GM21737 (cell line): ENCODE data around the gene NEU4.
A peak's percentile ranks its signal among the peaks of the same experiment; 100 is the strongest.
"Not testable (repeated sequence)": the region's sequence is repeated elsewhere in the genome, so short reads cannot be mapped to it uniquely, and the experiment has no call there.

Experiments used
- ATAC-seq: cut with Tn5 transposase; IDR thresholded peaks from one replicate; pipeline ENCODE4 v1.9.1; 2021; ENCODE audit warnings: mild to moderate bottlenecking, moderate library complexity; ENCODE audit not compliant: unreplicated experiment

Gene NEU4

DNA sequence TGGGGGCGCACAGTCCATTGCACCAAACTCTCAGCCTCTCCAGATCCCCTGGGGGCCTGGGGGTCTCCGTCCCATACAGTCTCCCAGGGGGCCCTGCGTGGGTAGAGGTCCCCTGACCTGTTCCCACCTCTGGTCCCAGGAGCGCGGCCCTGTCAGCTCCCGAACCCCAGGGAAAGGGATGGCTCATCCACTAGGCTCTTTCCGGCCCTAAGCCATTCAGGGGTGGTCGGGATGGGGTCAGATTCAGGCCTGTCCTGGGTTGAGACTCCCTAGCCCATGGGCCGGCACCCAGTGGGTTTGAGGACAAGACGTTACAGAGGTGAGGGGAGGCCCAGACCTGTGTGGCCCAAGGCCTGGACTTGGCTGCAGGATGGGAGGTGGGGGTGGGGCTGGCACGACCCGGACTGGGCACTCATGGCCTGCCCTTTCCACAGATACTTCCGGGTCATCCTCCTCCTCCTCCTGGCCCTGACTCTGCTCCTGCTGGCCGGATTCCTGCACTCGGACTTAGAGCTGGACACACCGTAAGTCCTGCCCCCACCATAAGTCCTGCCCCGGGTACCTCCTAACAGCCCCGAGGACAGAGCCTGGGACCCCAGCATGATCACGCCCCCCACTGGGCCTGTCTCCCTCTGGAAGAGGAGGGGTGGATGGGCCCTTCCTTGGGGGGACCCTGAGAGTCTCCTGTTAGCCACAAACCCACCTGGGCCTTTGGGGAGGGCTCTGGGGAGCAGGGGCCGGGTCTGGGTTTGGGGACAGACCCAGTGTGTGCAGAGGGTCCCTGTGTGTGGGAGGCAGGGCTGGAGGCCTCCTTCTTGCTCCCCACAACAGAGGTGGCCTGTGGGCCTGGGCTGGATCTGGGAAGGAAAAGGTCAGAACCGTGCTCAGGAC, 10.1 kb upstream of the NEU4 start:
- no peak for ATAC-seq

DNA sequence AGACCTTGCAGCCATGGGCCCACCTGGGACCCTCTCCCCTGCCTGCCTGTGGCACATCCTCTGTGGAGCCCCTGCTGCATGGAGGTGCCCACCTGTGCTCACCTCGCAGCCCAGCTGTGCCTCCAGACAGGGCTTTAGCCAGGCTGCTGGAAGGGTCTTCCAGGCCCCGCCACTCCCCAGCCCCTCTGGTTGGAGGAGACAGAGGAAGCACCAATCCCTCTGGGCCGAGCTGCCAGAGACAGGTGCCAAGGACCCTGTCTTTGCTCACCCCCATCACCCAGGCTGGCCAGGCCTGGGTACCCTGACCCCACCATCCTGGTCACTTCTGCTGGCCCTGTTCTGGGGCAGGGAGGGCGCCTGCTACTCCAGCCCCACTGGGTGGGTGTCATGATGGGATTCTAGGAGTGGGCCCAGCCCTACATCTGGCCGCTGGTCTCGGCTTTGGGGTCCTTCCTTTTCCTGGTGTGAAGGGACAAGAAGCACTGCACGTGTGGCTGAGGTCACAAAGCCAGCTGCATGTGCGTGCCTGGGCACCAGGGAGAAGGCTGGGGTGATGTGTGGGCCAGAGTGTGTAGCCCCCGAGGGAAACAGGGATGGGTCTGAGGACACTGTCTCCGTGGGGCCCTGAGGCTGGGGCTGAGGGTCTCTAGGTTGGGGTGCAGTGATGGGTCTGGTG, 9.3 kb upstream of the NEU4 start:
- ATAC-seq, result no peak

DNA sequence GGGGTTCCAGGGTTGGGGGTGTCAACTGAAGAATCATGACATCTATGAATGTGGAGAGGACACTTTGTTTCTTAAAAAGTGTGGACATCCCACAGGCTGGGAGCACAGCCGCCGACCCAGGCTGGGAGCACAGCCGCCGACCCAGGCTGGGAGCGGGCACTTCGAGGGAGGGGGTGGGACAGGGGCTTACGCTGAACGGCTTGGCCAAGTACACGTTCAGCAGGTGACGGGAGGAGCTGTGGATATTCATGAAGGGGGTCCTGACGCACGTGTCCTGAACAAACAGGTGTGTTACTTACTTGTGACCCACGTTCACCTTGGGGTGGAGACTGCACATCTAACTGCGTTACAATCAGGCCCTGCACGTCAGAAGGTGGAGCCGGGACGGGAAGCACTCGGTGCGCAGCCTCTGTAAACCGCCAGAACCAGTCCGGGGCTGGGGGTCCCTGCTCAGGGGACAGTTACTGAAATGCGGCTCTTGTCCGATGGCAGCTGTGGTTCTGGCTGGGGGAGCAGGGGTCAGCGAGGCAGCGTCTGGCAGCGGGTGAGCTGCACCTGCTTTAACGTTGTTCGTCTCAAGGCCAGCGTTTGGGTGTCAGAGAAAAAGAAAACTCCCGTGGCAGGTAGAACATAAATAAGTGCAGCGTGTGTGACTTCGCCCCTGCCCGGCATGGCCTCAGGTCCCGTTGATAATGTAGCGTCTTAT, 8.6 kb upstream of the NEU4 start:
- not testable (repeated sequence) for ATAC-seq

DNA sequence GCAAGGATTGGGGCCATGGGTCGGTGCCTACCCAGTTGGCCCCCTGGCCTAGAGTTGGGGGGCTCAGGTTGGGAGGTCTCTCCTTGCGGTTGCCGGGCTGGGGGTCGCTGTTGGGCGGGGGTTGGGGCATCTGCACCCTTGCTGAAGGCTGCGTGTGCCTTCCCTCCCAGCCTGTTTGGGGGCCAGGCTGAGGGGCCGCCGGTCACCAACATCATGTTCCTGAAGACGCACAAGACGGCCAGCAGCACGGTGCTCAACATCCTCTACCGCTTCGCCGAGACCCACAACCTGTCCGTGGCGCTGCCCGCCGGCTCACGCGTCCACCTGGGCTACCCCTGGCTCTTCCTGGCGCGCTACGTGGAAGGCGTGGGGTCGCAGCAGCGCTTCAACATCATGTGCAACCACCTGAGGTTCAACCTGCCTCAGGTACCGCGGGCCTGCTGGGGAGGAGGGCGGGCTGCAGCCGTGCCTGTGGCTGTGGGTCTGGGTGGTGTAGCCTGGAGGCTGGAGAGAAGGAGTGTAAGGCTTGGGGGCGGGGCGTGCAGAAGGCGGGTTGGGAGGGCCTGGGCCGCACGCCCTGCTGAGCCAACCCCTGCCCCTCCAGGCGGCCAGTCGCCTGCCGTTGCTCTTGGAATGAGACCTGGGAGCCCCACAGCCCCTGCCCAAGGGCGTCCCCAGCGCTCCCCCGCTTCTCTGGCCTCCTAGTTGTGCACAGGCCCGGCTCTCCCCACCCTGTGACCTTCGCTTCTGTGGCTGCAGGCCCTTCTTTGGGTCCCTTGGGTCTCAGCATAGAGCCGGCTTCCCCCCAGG, 7.2 kb upstream of the NEU4 start:
- no peak for ATAC-seq

DNA sequence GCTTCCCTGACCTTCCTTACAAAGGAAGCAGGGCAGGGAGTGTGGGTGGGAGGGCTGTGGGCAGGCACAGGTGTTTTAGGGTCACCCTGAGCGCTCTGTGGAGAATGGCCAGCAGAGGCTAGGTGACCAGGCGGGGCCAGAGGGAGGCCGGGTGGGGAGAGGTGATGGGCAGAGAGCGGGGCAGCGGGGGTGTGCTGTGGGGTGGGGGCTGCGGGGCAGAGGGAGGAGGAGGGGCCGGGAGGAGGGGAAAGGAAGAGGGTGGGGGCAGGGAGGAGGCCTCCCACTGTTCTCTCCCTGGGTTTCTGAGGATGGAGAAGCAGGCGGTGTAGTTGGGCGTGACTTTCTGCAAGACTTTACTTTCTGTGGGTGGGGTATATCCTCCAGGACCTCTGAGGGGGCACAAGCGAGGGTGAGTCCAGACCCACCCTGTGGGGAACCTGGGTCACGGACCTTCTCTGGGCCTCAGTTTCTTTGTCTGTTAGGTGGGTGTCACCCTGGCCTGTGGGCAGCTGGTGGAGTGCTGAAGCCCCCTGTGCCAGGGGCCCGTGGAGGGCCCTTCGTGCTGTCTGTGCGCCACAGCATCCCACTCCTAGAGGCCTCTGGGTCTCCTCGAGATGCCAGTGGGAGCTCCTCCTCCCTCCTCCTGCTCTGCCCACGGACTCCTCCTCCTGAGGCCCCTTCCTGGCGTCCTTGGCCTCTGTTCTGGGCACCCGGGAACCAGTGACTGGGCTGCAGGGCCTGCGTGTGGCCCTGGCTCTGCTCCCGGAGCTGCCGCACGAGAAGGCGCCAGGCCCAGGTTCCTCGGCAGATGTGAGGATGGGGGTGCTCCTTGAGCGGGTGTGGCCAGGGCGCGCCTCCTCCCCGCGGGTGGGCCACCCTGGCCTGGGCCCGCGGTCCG, 6.3 kb upstream of the NEU4 start:
- ATAC-seq, result no peak

DNA sequence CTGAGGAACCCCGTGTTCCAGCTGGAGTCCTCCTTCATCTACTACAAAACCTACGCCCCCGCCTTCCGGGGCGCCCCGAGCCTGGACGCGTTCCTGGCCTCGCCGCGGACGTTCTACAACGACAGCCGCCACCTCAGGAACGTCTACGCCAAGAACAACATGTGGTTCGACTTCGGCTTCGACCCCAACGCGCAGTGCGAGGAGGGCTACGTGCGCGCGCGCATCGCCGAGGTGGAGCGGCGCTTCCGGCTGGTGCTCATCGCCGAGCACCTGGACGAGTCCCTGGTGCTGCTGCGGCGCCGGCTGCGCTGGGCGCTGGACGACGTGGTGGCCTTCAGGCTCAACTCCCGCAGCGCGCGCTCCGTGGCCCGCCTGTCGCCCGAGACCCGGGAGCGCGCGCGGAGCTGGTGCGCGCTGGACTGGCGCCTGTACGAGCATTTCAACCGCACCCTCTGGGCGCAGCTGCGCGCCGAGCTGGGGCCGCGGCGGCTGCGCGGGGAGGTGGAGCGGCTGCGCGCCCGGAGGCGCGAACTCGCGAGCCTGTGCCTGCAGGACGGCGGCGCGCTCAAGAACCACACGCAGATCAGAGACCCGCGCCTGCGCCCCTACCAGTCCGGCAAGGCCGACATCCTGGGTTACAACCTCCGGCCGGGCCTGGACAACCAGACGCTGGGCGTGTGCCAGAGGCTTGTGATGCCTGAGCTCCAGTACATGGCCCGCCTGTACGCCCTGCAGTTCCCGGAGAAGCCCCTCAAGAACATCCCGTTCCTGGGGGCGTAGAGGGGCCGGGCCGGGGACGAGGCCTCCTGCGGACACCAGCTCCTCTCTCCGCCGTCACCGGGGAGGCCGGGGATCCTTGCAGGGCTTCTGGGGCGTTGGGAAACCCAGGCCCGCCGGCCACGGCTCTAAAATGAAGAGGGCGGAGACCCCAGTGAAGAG, 5.3 kb upstream of the NEU4 start:
- peak; percentile 47 for ATAC-seq

DNA sequence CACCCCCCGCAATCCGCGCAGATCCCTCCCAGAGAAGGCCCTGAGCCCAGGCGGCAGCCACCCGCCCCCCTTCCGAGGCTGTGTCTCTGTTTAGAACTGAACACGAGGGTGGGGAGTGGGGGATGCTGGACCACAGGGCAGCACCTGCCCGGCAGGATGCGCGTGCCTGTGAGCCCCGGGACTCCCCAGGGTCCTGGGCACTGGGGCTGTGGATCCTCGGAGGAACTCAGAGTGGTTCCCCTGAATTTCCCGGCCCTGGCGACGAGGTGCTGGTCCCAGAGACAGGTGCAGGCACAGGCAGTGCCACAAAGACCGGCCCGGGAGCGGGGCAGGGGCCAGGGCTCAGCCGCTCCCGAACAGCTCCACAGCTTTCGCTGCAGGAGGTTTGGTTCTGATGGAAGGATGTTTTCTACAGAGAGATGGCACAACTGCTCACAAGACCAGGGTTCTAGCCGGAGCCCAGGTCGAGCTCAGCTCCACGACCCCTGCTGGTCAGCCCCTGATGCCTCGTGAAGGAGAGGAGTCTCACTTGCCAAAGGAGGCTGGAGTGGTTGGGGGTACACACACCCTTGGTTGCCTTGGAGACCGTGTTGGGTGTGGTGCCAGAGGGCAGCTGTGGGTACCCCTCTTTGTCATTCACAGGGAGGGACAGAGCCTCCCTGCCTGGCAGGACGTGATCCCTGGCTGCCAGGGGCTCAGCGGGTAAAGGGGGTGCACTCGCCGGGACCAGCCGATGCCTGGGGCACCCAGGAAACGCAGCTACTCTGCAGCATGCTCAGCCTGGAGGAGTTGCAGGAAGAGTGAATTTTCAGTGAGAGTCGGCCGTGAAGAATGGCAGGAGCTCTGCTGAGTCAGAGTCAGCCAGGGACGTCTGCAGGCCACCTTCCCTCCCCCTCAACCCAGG, 4.4 kb upstream of the NEU4 start:
- ATAC-seq, result peak; percentile 23

DNA sequence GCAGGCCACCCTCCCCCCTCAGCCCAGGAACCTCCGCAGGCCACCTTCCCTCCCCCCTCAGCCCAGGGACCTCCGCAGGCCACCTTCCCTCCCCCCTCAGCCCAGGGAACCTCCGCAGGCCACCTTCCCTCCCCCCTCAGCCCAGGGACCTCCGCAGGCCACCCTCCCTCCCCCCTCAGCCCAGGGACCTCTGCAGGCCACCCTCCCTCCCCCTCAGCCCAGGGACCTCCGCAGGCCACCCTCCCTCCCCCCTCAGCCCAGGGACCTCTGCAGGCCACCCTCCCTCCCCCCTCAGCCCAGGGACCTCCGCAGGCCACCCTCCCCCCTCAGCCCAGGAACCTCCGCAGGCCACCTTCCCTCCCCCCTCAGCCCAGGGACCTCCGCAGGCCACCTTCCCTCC, 2.8 kb upstream of the NEU4 start:
- not testable (repeated sequence) for ATAC-seq

DNA sequence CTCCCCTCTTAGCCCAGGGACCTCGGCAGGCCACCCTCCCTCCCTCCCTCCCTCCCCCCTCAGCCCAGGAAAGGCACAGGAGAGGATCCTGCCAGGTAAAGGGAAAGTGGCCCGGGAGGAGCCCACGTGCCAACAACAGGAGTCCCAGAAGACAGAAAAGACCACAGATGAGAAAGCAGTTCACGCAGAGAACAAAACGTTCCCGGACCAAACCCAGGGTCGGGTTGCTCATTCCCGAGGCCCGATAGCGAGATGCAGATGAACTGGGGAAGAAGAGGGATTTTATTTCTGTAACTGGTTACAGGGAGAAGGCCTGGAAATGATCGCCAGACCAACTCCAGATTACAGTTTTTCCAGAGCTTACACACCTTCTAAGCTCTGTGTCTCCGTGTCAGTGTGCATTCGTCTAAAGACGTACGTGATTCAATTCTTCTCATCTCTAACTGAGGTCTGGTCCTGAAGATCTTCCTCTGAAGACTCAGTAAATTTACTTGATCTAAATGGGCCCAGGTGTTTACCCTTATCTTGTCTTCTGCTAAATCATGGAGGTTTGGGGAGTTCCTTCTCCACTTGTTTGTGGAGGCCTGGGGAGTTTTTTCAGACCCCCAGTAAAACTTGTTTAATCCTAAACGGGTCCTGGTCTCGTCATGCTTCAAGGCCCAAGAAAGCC, 807 bp upstream of the NEU4 start:
- no peak for ATAC-seq

DNA sequence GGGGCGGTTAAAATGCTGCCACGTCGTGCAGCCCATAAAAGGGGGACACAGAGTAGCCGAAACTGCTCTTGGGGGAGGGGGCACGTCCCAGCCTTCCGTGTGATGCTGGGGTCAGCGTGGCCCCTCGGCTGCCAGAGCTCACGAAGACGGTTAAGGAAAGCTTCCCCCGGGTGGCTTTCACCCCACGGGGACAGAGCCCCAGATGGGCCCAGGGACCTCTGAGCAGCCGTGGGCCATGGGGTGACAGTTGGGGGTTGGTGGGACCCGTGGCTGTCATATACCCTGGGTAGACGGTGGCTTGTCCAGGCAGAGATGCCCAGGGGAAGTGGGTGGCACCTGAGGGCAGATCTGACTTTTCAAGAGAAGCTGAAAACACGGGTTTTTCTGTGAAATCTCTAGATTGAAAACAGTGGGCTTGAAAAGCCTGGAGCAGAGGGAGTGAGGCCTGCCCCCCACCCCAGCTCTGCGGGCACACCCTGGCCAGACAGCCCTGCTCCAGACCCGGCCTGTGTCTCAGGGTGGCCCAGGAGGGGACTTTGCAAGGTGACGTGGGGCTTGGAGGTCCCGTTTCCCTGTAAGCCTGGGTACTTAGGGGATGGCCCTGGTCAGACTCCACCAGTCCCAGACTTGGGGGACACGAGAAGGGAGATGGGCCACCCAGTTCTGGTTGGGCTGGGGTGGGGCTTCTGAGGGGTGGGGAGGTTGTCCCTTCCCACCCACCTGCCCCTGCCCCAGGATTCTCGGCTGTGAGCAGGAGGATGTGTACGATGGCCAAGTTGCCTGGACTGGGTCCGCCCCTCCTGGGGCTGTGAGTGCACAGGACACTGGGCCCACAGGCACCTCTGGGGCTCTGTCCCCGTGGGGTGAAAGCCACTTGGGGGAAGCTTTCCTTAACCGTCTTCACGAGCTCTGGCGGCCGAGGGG, 652 bp downstream of the NEU4 start:
- ATAC-seq, result no peak

DNA sequence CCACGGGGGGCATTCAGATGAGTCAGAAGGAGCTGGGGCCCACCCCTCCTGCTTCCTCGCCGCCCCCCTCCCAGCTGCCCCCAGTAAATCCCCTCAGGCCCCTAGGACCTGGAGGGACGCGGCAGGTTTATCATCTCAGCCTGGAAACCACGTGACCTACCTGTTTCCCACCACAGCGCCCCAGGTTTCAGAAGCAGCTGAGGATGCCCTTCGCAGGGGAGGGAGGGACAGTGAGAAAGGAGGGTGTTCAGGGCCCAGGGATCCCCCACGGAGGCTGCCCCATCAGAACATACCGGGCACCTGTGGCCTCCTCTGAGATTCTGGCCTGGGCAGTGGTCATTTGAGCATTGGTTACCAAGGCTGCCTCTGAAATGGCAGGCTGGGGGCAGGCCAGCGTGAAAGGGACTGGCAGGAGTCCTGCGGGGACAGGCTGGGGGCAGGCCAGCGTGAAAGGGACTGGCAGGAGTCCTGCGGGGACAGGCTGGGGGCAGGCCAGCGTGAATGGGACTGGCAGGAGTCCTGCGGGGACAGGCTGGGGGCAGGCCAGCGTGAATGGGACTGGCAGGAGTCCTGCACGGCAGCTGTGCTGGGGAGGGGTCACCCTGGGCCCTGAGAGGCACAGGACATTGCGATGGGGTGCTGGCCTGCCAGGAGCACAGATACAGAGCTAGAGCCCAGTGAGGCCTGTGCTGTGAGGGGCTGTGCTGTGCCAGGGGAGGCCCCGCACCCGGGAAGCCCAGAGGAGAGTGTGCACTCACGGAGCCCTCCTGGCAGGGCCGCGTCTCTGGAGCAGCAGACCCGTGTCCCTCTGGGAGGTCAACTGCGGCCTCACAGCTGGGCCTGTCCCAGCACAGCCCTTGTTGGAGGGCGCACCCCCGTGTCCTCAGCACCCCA, 1.6 kb downstream of the NEU4 start:
- ATAC-seq, result no peak

DNA sequence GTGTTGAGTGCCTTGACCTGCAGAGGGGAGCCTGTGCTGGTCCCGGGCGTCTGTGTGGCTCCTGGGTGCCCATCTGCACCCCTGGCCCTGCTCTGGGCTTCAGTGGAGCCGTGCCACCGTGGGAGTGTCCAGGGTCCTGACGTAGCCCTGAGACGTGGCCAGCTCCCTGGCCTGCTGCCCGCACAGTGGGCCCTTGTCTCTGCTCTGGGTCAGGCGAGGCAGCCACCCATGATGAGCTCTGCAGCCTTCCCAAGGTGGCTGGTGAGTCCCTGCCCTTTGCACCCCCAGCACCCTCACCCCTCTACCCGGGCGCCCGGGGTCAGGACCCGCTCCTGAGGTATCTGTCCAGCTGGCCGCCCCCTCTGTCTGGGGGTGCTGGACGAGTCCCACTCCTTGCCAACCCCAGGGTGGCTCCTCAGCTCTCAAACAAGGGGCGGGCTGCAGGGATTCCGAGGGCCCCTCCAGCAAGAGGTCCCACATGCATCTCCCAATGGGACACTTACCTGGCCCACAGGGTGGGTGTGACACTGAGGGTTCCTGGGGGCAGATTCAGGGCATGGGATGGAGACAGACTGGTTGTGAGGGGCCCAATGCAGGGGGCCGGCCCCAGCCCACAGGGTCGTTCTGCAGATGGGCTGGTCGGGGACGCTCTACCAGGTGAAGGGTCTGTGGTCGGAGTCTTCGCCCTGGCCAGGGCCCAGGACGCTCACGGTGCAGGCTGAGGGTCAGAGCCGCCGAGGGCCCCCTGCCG, 2.4 kb downstream of the NEU4 start:
- ATAC-seq, result no peak

DNA sequence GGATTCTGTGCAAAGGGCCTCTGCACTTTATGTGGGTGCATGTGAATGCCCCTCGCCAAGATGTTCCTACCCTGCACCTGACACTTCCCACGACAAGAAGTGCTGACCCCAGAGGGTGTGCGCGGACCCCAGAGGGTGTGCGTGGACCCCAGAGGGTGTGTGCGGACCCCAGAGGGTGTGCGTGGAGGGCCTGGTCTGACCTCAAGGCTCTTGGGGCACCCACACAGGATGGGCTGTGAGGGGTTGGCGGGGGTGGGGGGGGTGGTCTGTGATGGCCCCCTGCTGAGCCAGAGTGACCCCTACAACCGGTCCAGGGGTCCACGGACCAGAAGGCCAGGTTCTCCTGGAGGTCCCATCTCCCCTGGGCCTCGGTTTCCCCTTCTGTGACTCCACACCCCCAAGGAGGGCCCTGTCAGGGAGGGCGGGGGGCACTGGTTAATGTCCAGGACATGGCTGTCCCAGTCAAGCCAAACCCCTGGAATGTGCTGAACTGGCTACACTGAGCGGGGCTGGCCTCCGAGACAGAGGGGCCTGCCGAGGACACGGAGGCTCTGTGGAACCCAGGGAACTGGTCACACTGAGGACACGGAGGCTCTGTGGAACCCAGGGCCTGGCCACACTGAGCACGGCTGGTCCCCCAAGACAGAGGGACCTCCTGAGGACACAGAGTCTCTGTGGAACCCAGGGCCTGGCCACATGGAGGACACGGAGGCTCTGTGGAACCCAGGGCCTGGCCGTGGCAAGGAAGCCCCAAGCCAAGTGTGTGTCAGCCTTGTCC, 3.1 kb downstream of the NEU4 start:
- ATAC-seq, result no peak
